ENCODE data around the gene NRARP. TPM values are rescaled to one million over a fixed set of nuclear protein-coding genes. Genes with fewer than 3 reads are reported as not detected.
"Not testable (repeated sequence)": the region's sequence is repeated elsewhere in the genome, so short reads cannot be mapped to it uniquely, and the experiment has no call there.

Gene NRARP
- total RNA-seq, 2 experiments from 2014 or later = 3.3 to 4.4 TPM

- Mint-ChIP-seq H3K27ac (no peak overlapping the region), H3K9me3 (peaks cover 4% of the 10 kb centered on the region), H3K36me3 (ENCODE audit: low read depth) (peaks cover 3% of the 10 kb centered on the region), H3K4me3 (no peak overlapping the region), H3K4me1 (ENCODE audit: low read depth) (no peaks in the 10 kb centered on the region), H3K27me3 (no peaks in the 10 kb centered on the region)
- ATAC-seq (no peak), DNase-seq (no peak)
- TF ChIP-seq, protein P1, sequence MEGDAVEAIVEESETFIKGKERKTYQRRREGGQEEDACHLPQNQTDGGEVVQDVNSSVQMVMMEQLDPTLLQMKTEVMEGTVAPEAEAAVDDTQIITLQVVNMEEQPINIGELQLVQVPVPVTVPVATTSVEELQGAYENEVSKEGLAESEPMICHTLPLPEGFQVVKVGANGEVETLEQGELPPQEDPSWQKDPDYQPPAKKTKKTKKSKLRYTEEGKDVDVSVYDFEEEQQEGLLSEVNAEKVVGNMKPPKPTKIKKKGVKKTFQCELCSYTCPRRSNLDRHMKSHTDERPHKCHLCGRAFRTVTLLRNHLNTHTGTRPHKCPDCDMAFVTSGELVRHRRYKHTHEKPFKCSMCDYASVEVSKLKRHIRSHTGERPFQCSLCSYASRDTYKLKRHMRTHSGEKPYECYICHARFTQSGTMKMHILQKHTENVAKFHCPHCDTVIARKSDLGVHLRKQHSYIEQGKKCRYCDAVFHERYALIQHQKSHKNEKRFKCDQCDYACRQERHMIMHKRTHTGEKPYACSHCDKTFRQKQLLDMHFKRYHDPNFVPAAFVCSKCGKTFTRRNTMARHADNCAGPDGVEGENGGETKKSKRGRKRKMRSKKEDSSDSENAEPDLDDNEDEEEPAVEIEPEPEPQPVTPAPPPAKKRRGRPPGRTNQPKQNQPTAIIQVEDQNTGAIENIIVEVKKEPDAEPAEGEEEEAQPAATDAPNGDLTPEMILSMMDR (IDR thresholded peaks at IDR 0.05) = no peak
- ChIA-PET CTCF (no interaction called here), POLR2A (no interaction called here)
- intact Hi-C loops (cut with micrococcal nuclease) = no loop called here
Observed at GRCh38 chr9:137347928-137348327, 45.9 kb upstream of the NRARP start.

DNA sequence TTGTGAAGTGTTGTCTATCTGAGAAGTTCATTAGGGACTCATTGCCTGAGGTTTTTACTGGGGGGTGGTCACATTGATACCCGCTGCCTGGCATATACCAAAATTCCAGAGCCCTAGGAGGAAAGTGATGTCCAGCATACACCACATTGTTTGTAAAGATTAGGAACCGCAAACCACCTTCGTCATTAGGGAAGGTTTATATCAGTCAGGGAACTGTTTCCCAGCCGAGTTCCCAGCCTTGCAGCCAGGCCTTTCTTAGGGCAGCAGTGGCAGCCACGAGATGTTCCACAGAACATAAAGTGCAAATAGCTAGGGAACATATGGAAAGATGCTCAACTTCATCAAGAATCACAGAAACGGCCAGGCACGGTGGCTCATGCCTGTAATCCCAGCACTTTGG lies 40.4 kb upstream of the NRARP start:
- no peak overlapping the region for H3K27ac Mint-ChIP-seq
- no peak overlapping the region for H3K4me3 Mint-ChIP-seq
- ChIA-PET CTCF (no interaction called here), POLR2A (no interaction called here)
- intact Hi-C loops (cut with micrococcal nuclease) = no loop called here
- TF ChIP-seq, protein P1 (IDR thresholded peaks at IDR 0.05) = no peak
- no peaks in the 10 kb centered on the region for H3K27me3 Mint-ChIP-seq
- H3K9me3 Mint-ChIP-seq = peaks cover 4% of the 10 kb centered on the region
- no peak for DNase-seq
- peaks cover 3% of the 10 kb centered on the region for H3K36me3 Mint-ChIP-seq (ENCODE audit: low read depth)
- no peak for ATAC-seq
- H3K4me1 Mint-ChIP-seq (ENCODE audit: low read depth) = no peaks in the 10 kb centered on the region

- Mint-ChIP-seq H3K27me3 (no peaks in the 10 kb centered on the region), H3K9me3 (peaks cover 2% of the 10 kb centered on the region), H3K27ac (no peak overlapping the region), H3K4me3 (no peak overlapping the region), H3K36me3 (ENCODE audit: low read depth) (no peaks in the 10 kb centered on the region), H3K4me1 (ENCODE audit: low read depth) (no peaks in the 10 kb centered on the region)
- DNase-seq = no peak
- POLR2A ChIA-PET = no interaction called here
- TF ChIP-seq, protein P1 (IDR thresholded peaks at IDR 0.05) = no peak
- CTCF ChIA-PET = no interaction called here
- intact Hi-C loops (cut with micrococcal nuclease) = no loop called here
- ATAC-seq = no peak
Observed at GRCh38 chr9:137341227-137341626, 39.2 kb upstream of the NRARP start.

- POLR2A ChIA-PET; intact Hi-C loops (cut with micrococcal nuclease); H3K4me1 Mint-ChIP-seq (ENCODE audit: low read depth); H3K4me3 Mint-ChIP-seq; ATAC-seq; H3K9me3 Mint-ChIP-seq; H3K27ac Mint-ChIP-seq; H3K27me3 Mint-ChIP-seq; H3K36me3 Mint-ChIP-seq (ENCODE audit: low read depth); DNase-seq: not testable (repeated sequence)
- CTCF ChIA-PET = interaction anchor here (0.7 kb wide), 1 partner anchor 65 kb away, joined by 3 read pairs; no protein-coding TSS in a partner anchor
Observed at GRCh38 chr9:137339908-137340462, 37.9 kb upstream of the NRARP start.

- H3K4me3 Mint-ChIP-seq = no peak overlapping the region
- POLR2A ChIA-PET = no interaction called here
- no peak overlapping the region for H3K27ac Mint-ChIP-seq
- no peak for DNase-seq
- peaks cover 7% of the 10 kb centered on the region for H3K9me3 Mint-ChIP-seq
- ATAC-seq = no peak
- CTCF ChIA-PET = no interaction called here
- intact Hi-C loops (cut with micrococcal nuclease) = no loop called here
- TF ChIP-seq, protein P1 (IDR thresholded peaks at IDR 0.05) = no peak
- no peaks in the 10 kb centered on the region for H3K4me1 Mint-ChIP-seq (ENCODE audit: low read depth)
- peaks cover 5% of the 10 kb centered on the region for H3K36me3 Mint-ChIP-seq (ENCODE audit: low read depth)
- H3K27me3 Mint-ChIP-seq = no peaks in the 10 kb centered on the region
Observed at GRCh38 chr9:137339045-137339907, 37.2 kb upstream of the NRARP start.

Measured in activated CD8-positive, alpha-beta T cell treated with anti-CD3 and anti-CD28 coated beads for 36 hours (primary cell).